Measurements from ENCODE around the gene MACROD2.

The MACROD2 gene

DNA sequence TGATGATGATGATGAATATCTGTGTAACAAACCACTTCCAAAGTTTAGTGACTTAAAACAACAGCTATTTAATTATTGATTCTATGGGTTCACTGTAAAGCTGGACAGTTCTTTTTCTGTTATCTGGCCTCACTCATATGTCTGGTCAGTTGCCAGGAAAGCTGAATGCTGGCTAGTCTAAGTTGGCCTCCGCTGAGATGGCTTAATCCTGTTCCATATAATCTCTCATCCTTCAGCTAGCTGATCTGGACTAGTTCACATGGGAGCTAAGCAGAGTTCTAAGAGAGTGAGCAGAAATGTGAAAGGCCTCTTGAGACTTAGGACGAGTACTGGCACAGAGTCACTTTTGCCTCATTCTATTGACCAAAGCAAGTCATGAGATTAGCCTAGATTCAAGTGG is 676.8 kb downstream of the MACROD2 start:
- FAIRE-seq (no peak), DNase-seq (ENCODE audit: extremely low spot score, insufficient read length, low read depth) (no peak)

DNA sequence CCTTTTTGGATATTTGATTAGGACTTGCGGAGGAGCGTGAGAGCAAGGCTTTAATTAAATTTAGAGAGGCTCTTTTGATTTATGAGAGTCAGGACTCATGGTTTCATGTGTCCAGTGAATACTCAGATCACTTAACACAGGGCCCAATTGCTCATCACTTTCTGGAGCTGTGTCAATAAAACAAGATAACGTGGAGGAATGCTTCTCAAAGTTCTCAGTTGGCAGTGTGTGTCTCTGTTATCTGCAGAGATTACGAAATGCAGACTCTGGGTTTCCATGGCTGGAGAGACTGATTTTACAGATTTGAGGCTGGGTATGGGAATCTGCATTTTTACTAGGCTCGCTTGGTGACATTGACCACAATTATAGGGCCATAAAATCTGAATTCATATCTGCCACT is 677.8 kb downstream of the MACROD2 start:
- FAIRE-seq (no peak), DNase-seq (ENCODE audit: extremely low spot score, insufficient read length, low read depth) (no peak)

DNA sequence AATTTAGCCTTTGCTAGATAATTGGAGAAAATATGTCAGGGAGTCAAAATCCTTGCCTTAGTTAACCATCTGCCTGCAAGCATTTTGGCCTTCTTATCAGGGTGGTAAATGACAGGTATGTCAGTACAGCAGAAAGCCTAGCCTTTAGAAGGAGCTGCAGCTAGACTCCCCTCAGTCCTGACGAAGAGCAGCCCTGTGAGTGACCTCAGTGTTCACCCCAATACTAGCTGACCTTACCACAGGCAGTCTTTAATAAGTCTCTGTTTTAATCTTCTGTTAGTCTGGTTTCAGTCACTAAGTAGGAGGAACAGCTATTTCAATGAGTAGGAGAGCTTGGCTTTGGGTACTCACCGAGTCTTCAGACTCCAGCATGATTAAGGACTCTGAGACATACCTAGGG is 682.1 kb downstream of the MACROD2 start:
- DNase-seq (ENCODE audit: extremely low spot score, insufficient read length, low read depth) (no peak), FAIRE-seq (no peak)

DNA sequence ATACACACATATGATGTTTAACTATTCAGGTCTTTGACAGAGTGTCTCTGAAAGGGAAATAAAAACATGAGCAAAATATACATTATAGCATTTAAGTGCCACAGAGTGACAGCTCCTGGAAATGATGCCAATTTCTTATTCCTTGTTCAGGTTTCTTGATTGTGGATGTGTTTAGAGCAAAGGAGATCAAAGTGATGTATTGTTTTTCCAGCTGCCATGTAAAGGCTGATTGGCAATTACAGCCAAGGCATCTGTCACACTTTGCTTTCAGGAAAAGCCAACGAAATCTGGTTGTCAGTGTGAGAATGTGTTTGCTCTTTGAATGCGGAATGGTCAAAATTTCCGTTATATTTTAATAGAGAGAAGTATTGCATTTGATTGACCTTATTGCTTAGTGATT is 689.9 kb downstream of the MACROD2 start:
- no peak for FAIRE-seq
- no peak for DNase-seq (ENCODE audit: extremely low spot score, insufficient read length, low read depth)

DNA sequence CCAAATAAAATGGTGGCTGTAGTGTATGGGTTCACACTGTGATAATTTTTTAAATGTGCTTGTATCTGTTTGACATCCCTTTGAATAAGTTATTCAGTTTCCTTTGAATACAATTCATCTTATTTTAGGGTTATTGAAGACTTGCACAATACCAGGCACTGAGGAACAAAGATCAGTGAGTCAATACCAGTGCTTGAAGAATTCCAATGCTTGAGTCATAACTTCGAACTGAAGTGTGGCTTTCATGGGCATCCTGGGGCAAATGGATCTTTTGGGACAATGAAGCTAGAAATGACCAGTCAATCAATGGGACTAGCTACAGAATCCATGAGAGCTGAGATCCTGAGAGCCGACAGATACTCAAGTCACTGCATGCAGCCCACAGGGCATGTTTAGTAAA is 692.0 kb downstream of the MACROD2 start:
- DNase-seq (ENCODE audit: extremely low spot score, insufficient read length, low read depth): no peak
- no peak for FAIRE-seq

DNA sequence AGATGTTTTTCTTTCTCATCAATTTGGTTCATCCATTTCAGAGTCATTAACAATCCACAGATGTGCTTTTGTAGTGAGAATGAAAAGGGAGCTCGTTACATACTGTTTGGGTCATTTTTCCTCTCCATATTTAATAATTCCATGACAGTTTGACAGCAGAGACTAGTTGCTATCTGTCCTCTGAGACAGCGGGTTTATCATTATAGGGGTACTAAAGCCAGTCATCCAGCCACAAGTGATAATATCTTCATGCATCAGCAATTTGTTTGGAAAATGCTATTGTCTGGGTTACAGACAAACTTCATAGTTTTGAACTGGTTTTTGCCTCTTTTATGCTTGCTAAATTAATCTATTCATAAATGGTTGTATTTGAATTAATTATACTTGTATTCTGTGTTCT is 692.7 kb downstream of the MACROD2 start:
- no peak for FAIRE-seq
- no peak for DNase-seq (ENCODE audit: extremely low spot score, insufficient read length, low read depth)

DNA sequence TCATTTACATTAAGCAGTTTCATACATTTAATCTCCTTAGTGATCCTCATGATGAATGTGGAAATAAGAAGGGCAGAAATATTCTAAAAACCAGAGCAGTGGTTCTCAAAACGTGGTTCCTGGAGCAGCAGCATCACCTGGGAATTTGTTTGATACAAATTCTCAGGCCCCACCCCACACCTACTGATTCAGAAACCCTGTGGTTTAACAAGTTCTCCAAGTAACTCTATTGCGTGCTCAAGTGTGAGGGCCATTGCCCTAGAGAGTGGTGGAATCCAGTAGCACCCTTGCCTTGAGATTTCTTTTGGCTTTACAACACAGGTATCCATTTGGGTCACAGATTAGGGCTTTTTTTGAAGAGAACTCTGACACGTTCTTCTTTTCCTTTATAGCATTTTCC is 696.7 kb downstream of the MACROD2 start:
- FAIRE-seq: peak; percentile 77

DNA sequence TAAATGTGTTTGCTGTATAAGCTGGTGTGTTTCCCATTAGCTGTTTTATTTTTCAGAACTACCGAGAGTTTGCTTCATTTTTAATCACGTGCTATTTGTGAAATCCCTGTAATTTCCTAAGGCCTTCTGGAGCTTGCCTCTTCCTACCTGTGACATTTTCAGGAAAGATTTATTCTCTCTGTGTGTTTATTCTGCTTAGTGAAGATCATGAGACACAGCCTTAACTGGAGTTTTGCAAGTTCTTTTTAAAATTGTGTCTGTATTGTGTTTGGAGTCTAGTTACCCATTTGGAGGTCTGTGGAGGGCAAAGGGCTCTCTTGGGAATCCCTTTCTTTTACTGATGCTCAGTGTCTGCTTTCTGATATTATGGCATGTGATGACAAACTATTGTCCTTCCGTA is 701.2 kb downstream of the MACROD2 start:
- no peak for FAIRE-seq
- DNase-seq (ENCODE audit: extremely low spot score, insufficient read length, low read depth): no peak

More for the DNA sequence above, 696.7 kb downstream of the MACROD2 start:
- peak; percentile 7 for DNase-seq (ENCODE audit: extremely low spot score, insufficient read length, low read depth)

DNA sequence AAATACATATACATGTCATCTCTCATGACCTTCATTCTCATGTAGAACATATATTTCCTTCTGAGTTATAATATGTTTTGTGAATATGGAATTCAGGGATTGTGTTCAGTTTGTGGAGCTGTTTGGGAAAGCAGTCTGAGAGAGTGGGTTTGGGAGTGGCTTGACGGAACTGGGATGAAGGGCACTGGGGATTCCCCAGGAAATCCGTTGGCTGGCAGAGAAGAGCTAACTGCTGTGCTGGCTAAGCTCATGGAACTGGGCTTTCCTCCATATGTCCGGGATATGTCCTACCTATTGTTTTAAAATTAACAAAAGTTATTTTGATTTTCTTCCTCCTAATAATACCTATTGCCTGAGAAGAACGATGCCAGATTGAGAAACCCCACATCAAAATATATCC is 701.6 kb downstream of the MACROD2 start:
- DNase-seq (ENCODE audit: extremely low spot score, insufficient read length, low read depth): no peak
- FAIRE-seq: no peak

DNA sequence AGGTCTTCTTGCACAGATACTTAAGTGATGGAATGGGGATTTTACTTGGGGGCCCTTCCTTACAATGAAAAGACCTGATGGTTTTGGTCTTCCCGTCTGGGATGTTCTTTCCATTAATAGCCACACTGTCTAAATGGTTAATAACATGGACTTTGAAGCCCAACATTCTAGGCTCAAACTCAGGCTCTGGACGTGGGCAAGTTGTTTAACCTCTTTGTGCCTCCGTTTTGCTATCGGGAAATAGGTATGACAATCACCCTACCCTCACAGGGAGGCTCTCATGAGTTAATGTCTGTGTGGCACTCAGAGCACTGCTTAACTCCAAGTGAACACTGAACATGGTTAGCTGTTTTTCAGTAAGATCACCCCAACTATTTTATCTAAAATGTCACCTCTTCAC is 702.8 kb downstream of the MACROD2 start:
- DNase-seq (ENCODE audit: extremely low spot score, insufficient read length, low read depth) (no peak), FAIRE-seq (no peak)

DNA sequence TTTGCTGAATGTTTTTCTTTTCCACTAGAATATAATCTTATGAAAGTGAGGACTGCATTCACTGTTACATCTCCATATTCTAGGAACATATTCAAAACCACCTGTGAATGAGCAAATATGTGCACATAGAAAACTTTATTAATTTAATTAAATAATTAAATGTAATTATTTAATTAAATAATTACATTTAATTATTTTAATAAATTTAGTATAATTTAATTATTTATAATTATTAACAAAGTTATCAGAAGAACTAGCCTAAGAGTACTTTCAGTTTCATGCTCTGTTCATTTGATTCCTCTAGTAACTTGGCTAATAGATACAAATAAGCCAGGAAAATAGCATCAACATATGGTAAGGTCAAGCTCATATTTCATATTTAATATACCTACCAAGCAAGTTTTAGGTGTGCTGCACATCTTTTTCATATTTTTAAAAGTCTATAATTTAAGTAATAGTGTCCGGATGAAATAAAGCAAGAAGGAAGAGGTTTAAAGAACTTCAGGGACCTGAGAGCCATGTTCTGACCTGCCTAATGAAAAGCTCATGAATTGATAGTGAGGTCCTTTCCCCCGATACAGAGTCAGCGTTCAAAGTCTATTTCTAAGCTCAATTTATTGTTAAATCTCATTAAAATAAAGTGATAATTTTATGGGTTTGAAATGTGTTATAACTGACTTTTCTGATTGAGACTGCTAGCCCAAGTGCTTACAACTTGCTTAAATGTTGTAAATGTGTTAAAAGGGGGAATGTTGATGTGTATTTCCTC is 703.5 kb downstream of the MACROD2 start:
- FAIRE-seq (no peak), DNase-seq (ENCODE audit: extremely low spot score, insufficient read length, low read depth) (no peak)

DNA sequence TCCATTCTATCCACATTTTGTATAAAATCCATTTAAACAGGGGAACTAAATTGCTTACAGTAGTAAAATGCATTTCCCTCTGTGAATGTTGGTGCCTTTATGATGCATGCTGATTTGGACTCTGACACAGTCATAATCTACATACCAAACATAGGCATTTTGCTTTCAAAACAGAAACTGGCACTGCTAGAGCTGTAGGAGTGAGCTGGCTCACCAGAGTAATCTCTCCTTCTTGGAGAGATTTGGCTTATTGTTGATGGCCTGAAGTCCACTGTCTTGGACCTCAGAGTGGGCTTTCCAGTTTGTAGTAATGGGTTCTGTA is 705.3 kb downstream of the MACROD2 start:
- no peak for DNase-seq (ENCODE audit: extremely low spot score, insufficient read length, low read depth)
- no peak for FAIRE-seq

DNA sequence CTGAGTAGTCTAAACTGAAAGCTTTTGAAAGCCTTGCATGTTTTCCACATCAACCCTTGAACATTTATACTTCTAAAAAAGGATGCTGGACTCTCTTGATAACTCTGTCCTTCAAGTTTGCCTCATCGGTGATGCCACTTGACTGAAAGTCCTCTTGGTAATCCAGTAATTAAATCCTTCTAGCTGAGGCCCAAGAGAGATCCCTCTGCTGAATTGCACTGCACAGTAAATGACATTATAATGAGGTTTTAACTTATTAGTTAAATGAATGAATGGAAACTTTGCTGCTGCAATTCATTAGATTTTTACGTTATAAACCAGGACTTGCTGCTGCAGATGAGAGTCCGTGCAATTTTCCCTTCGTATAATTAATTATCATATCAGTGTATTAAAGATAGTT is 706.0 kb downstream of the MACROD2 start:
- no peak for DNase-seq (ENCODE audit: extremely low spot score, insufficient read length, low read depth)

DNA sequence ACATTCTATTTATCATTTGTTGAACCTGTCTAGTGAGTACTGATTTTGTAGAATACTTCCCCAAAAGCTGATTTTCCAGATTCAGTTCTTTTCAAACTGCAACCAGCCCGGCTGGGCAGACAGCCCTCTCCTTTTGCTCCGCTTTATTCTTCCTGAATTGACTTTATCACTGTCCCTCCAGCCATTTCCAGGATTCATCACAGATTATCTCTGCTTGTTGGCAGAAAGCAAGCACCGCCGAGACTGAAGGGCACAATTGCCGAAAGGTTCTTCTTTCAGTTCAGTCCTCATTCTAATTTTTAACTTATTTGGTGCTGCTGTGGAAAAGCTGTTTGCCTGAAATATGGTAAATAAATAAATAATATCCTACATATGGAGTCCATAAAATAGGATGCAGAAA is 711.2 kb downstream of the MACROD2 start:
- FAIRE-seq (no peak), DNase-seq (ENCODE audit: extremely low spot score, insufficient read length, low read depth) (no peak)

More for the DNA sequence above, 706.0 kb downstream of the MACROD2 start:
- FAIRE-seq: no peak

DNA sequence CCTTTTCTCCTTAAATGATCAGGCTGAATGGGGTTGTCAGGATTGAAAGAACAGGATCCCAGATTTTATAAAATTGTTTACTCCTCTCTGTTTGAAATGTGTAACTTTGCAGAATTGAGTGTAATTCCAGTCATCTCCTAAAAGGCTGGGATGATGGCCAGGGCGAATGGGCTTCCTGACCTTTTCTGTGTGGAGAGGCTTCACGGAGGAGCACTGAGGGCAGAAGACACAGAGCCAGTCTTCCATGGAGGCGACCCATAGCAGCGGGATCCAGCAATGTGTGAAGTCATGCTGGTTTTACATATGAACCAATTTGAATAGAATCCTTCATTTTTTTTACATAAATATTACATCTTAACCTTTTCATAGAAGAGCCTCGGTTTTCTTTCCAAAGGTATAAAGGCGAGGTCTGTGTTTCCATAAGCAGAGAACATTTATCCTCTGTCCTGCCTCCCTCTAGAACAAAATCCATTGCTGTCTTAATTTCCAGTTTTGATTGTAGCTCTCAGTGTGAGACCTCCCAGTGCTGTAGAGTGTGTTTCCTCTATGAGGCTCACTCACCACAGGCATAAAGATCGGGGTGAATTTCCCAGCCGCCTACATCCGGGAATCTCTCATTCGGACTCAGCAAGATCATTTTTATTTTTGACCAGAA is 711.8 kb downstream of the MACROD2 start:
- FAIRE-seq: no peak
- no peak for DNase-seq (ENCODE audit: extremely low spot score, insufficient read length, low read depth)

DNA sequence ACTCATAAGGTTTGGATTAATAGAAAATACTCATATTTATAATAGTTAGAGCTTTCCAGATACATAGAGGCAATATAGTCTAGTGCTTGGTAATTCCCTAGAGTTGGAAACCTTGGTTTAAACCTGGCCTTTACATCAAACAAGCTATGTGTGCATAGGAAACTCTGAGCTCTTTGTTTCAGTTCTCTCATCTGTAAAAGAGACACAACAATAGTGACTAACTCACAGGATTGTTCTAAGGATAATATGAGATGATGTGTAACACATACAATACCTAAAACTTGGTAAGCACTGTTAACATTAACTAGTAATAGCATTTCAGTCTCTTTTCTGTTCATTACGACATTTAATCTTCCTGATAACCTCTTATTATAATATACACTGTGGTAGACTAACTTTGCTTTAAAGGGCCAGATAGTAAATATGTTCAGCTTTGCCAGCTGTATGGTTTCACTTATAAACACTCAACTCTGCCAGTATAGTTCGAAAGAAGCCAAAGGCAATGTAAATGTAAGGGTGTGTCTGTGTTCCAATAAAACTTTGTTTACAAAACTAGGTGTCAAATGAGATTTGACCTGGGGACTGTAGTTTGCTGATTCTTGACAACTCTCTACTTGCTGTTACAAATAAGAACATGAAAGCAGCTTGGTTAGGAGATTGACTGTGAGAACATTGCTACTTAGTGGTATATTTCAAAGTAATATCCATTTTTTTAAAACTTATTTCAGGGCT is 712.7 kb downstream of the MACROD2 start:
- peak; percentile 38 for FAIRE-seq

DNA sequence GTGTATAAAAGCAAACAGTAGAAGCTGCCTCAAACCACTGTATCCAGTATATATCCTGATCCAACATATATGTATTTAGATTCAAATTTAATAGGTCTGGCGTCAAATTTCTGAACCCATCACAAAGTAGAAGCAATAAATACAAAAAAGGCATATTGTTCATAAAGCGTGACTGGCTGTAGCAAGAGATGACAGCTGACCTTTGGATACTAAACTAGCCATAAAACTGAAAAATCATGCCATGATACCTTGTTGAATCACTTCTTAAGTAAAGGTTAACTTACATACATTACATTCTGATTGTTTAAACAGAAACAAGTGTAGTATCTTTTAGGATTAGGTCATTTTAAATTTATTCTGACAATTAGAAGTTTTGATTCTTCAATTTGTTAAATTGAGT is 714.1 kb downstream of the MACROD2 start:
- no peak for DNase-seq (ENCODE audit: extremely low spot score, insufficient read length, low read depth)
- FAIRE-seq: peak; percentile 47

More for the DNA sequence above, 712.7 kb downstream of the MACROD2 start:
- DNase-seq (ENCODE audit: extremely low spot score, insufficient read length, low read depth): no peak

DNA sequence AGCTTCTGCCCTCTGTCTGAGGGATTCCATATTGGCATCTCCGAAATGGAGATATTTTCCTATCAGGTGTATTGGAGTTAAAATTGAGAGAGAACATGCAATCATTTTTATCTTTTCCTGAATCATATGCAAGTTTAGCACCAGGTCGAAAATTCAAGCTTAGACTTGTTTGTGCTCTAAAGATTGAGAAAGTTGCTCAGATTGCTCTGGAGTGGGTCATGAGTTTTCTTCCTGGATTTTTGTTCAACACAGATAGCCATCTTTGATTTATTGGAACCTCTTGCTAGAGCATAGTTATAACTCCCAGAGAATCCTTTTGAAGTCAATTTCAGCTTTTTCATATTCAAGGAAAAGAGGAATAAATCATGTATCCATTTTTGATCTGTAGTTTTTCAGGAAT is 715.6 kb downstream of the MACROD2 start:
- DNase-seq (ENCODE audit: extremely low spot score, insufficient read length, low read depth) (no peak), FAIRE-seq (no peak)

DNA sequence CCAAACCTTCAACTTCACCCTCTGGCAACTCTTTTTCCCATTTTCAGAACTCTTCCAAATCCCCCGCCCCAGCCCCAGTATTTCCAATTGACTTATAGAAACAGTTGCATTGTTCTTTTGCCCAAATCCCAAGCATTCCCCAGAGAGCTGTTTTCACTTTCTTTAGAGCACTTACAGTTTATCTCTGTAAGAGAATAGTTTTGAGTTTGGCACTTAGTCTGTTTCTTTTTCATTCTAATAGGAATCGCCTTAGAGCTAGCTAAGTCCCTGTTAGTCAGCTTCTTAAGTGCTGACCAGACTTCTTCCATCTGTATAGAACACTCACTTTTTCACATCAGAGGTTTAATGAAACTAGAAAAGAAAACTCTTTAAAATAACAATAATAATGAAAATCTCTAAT is 716.3 kb downstream of the MACROD2 start:
- DNase-seq (ENCODE audit: extremely low spot score, insufficient read length, low read depth): no peak
- no peak for FAIRE-seq

DNA sequence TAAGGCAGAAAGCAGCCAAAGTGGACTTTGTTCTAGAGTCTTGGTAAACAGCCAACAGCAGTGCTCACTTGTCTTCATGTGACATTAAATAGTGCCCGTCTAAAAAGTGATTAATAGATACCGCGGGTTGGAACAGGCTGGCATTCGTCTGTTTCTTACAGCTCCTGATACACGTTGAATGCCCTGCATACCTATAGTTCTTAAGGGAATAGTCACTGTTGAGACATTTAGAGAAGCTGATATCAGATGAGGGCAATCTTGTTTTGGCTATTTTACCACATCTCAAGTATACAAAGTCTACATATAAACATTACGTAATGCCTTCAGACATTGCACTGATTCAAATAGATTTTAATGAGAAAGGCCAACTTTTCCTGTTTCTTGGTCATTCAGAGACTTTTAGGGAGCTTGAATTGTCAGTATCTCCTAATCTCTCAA is 717.0 kb downstream of the MACROD2 start:
- DNase-seq (ENCODE audit: extremely low spot score, insufficient read length, low read depth) (no peak), FAIRE-seq (no peak)

DNA sequence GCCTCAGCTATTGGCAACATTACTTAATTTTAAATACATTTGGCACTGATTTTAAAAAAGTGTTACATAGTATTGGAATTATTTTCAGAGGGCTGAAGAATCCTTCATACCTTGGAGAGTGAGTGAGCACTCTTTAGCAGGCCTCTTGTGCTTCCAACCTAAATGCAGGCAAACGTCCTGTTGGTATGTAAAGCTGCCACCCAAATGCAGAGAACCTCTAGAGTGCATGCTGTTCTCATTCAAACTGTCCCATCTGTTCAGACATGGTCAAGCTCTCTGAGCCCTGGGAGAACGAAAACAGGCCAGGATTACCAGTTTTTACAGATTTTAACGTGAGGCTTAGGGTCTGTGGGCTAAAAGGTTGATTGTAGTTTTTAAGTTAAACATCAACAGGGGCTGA is 720.1 kb downstream of the MACROD2 start:
- FAIRE-seq (no peak), DNase-seq (ENCODE audit: extremely low spot score, insufficient read length, low read depth) (no peak)

Data from GM18507 (cell line).